ENCODE results near the gene LTBP1.
"Not testable (repeated sequence)": the region's sequence is repeated elsewhere in the genome, so short reads cannot be mapped to it uniquely, and the experiment has no call there.

LTBP1 gene

DNA sequence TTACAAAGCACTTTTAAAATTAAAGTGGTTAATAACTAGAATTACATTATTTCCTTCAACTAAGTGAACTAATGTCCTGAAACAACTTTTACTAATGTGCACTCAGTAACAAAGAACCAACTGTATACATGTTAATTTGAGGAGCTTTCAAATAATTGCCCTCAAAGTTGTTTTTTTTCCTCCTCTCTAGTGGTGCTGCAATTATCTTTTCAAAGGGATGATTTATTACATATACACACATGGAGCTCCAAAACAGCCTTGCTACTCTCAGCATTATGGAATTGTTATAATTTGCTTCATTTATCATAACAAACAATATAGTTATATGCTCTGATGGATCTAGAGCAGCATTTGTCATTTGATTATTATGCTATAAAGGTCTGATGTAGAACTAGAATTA lies 283.4 kb downstream of the LTBP1 start:
- TF ChIP-seq, protein P1, sequence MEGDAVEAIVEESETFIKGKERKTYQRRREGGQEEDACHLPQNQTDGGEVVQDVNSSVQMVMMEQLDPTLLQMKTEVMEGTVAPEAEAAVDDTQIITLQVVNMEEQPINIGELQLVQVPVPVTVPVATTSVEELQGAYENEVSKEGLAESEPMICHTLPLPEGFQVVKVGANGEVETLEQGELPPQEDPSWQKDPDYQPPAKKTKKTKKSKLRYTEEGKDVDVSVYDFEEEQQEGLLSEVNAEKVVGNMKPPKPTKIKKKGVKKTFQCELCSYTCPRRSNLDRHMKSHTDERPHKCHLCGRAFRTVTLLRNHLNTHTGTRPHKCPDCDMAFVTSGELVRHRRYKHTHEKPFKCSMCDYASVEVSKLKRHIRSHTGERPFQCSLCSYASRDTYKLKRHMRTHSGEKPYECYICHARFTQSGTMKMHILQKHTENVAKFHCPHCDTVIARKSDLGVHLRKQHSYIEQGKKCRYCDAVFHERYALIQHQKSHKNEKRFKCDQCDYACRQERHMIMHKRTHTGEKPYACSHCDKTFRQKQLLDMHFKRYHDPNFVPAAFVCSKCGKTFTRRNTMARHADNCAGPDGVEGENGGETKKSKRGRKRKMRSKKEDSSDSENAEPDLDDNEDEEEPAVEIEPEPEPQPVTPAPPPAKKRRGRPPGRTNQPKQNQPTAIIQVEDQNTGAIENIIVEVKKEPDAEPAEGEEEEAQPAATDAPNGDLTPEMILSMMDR (IDR thresholded peaks at IDR 0.05; ENCODE audit: low read depth, low read length): no peak
- DNase-seq (ENCODE audit: extremely low read depth, low read depth): no peak

DNA sequence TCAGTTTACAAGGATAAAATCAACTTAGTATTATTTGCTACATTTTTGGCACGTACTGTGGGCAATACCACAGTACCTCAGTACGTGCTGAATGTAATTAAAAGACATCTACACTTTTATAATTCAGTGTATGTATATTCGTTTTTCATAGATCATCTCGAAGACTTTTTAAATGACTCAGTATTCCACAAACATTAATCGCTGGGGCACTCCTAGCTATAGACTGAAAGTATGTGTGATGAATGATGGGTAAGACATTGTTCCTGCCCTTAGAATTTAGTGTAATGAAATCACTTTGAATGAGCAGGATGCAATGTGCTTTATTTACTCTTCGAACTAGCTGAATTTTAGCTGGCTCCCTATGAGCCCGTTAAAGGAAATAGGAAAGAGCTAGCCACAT lies 284.1 kb downstream of the LTBP1 start:
- no peak for DNase-seq (ENCODE audit: extremely low read depth, low read depth)
- TF ChIP-seq, protein P1 (IDR thresholded peaks at IDR 0.05; ENCODE audit: low read depth, low read length): no peak

DNA sequence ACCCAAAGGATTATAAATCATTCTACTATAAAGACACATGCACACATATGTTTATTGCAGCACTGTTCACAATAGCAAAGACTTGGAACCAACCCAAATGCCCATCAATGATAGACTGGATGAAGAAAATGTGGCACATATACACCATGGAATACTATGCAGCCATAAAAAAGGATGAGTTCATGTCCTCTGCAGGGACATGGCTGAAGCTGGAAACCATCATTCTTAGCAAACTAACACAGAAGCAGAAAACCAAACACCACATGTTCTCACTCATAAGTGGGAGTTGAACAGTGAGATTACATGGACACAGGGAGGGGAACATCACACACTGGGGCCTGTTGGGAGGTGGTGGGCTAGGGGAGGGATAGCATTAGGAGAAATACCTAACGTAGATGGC lies 288.8 kb downstream of the LTBP1 start:
- not testable (repeated sequence) for DNase-seq (ENCODE audit: extremely low read depth, low read depth)

DNA sequence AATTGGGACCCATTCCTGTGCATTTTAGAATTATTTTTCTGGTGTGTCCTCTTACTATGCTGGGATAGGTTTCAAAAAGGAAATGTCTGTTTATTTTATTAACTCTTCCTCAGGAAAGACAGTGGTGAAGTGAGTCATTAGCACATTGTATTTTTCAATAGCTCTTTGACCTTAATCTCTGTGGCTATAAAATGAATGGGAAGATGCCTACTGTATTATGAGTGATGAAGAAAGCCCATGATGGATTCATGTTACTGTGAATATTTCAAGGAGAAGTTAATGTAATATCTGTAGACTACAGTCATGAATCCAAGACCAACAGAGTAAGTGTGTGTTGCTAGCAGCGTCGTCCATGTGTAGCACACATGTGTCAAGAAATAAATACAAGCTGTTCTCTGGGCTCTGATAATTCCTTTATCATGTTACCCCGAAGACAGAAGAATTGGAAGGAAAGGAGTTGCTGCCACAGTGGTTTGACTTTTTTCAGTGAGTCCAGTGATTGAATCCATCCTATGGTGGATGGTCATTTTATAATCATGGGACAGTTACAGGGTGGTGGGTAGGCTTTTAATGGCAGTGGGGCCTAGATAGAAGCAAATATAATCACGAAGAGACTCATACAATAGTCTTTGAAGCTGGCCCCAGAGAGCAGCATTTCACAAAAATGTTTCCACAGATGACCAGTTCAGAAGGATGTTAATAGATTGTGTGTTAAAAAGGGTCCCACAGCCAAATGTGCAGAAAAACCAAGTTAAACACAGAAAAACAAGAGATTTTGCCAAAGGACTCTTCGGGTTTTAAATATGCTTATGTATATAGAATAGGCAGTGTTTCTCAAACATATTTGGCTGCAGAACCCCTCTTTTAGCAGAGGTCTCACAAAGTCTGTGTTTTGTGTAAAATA lies 290.0 kb downstream of the LTBP1 start:
- TF ChIP-seq, protein P1 (IDR thresholded peaks at IDR 0.05; ENCODE audit: low read depth, low read length): no peak
- DNase-seq (ENCODE audit: extremely low read depth, low read depth): no peak

DNA sequence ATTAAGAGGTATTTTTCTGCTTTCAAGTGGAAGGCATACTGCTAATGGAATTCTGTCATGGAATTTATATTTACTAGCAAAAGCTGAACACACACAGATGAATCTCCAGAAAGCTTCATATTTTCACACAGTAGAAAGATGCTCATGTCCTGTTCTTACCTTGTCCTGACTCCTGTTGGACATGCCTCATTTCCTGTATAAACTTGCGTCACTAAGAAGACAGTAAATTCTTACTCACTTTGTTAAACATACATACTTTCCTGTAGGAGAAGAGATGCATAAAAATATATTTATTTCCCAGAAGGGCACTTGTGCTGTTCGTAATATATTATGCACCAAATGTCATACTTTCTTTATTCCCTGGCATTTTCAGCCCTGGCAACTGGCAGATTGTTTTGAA lies 291.4 kb downstream of the LTBP1 start:
- DNase-seq (ENCODE audit: extremely low read depth, low read depth): no peak
- TF ChIP-seq, protein P1 (IDR thresholded peaks at IDR 0.05; ENCODE audit: low read depth, low read length): no peak

DNA sequence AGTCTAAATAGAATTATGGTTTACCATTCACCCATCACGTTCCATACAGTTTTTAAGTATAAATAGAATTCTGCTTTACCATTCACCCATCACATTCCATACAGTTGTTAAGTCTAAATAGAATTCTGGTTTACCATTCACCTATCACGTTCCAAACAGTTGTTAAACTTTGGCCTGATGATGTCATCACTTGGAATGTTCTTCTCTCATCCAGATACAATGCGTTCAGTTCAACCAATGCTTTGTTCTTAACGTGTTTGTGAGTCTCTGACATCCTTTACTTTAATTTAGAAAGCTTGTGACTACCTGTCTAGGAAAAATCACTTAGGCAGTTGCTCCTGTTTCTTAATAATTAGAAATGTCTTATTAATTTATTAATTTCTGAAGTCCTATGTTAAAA lies 293.4 kb downstream of the LTBP1 start:
- DNase-seq (ENCODE audit: extremely low read depth, low read depth): no peak
- TF ChIP-seq, protein P1 (IDR thresholded peaks at IDR 0.05; ENCODE audit: low read depth, low read length): no peak

DNA sequence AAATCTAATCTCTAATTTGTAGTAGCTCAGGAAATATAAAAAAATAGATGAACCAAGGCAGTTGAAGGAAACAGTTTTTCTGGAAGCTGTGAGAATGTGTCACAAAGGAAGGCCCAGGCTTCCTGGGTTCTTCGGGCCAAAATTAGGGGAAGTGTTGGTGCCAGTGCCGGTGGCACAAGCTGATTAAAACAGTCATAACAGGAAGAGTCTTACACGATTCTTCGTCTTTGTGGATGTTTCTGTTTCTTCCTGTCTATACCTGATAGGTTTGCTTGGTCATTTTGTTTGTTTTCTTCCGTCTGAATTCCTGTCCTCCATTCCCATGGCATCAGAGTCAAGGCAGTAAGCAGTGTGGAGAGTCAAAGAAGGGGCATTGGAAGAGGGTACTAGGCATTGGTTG lies 294.3 kb downstream of the LTBP1 start:
- TF ChIP-seq, protein P1 (IDR thresholded peaks at IDR 0.05; ENCODE audit: low read depth, low read length): no peak
- DNase-seq (ENCODE audit: extremely low read depth, low read depth): no peak

DNA sequence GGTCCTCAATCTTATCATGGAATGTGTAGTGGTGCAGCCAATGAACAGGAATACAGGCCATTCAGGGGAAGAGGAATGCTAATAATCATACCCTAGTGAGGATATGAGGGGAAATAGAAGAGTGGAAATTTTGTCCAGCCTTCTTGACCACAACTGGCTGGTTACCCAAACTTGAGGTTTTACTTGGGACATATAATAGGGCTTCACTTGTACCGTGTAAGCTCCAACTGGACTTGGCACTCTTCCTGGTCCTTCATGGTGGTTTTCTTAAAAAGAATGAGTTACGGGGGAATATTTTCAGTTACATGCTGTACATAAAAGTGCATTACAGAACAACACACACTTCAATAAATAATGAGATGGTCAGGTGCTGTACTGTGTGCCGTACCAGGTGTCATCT lies 294.8 kb downstream of the LTBP1 start:
- peak; percentile 65 for DNase-seq (ENCODE audit: extremely low read depth, low read depth)
- TF ChIP-seq, protein P1 (IDR thresholded peaks at IDR 0.05; ENCODE audit: low read depth, low read length): no peak
